Lower lobe of right lung (tissue), 2 donors: ENCODE results near the gene TBC1D8. TPM values are rescaled to one million over a fixed set of nuclear protein-coding genes. Genes with fewer than 3 reads are reported as not detected.

Experiments
- ATAC-seq, 2 donors: fragments of 200-7000 bp; cut with Tn5 transposase; one replicate each; pipeline ENCODE4 v1.9.1; 2020 to 2022; ENCODE audit warnings: mild to moderate bottlenecking in 2 of 2, moderate library complexity in 2 of 2
- DNase-seq: peaks from one replicate; pipeline ENCODE4 v3.0.0-alpha.2; 2020
- H3K27ac ChIP-seq: fragments of 200-600 bp; one replicate; pipeline ENCODE4 v1.8.0; 2022
- H3K27me3 ChIP-seq: fragments of 200-600 bp; one replicate; pipeline ENCODE4 v1.8.0; 2022; ENCODE audit warnings: low read depth
- H3K36me3 ChIP-seq: fragments of 200-600 bp; one replicate; pipeline ENCODE4 v1.8.0; 2022; ENCODE audit warnings: mild to moderate bottlenecking
- H3K4me1 ChIP-seq: fragments of 200-600 bp; one replicate; pipeline ENCODE4 v1.8.0; 2022
- H3K4me3 ChIP-seq: fragments of 200-600 bp; one replicate; pipeline ENCODE4 v1.8.0; 2022; ENCODE audit warnings: mild to moderate bottlenecking
- H3K9me3 ChIP-seq: fragments of 200-600 bp; one replicate; pipeline ENCODE4 v1.8.0; 2022
- intact Hi-C: fragments of 100-400 bp; cut with DNase I; formaldehyde crosslinking; loops from one replicate; pipeline ENCODE4 v1.11.0; 2022
- total RNA-seq: library from RNA; stranded (reverse); fragmentation: NEBNext Ultra II Directional; extraction: Animal tissue kit (Norgen Biotek cat#: 25700); gene quantifications from one replicate; pipeline ENCODE4 v1.2.1, GENCODE V29; 2021
- TF ChIP-seq, protein P1 (sequence below): fragments of 200-600 bp; IDR thresholded peaks from one replicate; pipeline ENCODE4 v1.8.0; 2022; ENCODE audit warnings: antibody characterized with exemption, mild to moderate bottlenecking
- donor health status: DM: no; HTN: yes; CAD: no; lungs with severe emphysema.

The TBC1D8 gene
- total RNA-seq, 1 donor from 2014 or later: 30.2 TPM

DNA sequence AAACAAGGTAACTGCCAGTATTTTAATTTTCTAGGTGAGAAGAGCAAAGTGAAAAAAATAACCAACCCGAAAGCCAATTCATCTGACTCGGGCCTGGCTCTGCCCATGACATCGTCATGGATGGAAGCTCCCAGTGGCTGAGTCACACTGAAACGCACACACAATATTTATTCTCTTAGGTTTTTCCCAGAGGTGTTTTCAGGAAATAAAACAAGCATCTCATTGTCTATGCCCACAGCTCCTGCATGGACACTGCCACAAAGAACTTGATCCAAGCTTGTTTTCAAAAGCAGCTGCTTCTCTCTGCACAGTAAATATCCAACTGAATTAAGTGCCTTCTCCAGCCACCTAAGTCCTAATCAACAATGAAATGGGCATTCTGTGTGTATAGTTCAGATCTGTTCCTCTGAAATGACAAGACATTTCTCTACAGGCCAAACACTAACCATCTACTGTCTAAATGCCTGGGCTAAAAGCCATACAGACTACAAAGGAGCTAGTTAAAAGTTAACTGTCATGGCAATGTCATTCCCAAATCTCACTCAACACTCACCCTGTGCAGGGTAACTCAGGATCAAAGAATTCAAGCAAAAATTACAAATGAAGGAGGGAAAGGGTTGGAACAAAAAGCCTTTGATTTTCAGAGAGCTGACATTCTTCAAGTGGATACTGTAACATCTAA is 86.2 kb downstream of the TBC1D8 start:
- H3K27ac ChIP-seq: no peak overlapping the region
- intact Hi-C loops: no loop called here
- H3K4me1 ChIP-seq: peaks cover 10% of the 10 kb centered on the region
- H3K4me3 ChIP-seq: no peak overlapping the region
- no peaks in the 10 kb centered on the region for H3K9me3 ChIP-seq
- TF ChIP-seq, protein P1, sequence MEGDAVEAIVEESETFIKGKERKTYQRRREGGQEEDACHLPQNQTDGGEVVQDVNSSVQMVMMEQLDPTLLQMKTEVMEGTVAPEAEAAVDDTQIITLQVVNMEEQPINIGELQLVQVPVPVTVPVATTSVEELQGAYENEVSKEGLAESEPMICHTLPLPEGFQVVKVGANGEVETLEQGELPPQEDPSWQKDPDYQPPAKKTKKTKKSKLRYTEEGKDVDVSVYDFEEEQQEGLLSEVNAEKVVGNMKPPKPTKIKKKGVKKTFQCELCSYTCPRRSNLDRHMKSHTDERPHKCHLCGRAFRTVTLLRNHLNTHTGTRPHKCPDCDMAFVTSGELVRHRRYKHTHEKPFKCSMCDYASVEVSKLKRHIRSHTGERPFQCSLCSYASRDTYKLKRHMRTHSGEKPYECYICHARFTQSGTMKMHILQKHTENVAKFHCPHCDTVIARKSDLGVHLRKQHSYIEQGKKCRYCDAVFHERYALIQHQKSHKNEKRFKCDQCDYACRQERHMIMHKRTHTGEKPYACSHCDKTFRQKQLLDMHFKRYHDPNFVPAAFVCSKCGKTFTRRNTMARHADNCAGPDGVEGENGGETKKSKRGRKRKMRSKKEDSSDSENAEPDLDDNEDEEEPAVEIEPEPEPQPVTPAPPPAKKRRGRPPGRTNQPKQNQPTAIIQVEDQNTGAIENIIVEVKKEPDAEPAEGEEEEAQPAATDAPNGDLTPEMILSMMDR: no peak
- H3K27me3 ChIP-seq: no peaks in the 10 kb centered on the region
- H3K36me3 ChIP-seq: no peaks in the 10 kb centered on the region
- DNase-seq (no peak), ATAC-seq (no peak)

DNA sequence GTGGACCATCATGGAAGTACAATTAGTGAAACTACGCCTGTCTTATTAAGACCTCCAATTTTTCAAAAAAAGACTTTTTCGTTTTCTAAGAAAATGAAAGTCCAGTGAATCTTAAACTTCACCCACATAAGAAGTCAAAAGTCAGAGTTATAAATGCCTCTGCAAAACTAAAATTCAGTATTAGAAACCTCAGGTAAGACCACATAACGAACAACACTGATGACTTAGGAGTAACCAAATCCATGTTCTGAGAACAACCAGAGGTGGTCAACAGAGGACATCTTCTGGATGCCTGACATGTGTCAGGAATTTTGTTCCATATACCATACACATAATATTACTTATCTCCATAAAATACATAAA is 86.7 kb downstream of the TBC1D8 start:
- H3K27me3 ChIP-seq: no peaks in the 10 kb centered on the region
- H3K4me1 ChIP-seq: peaks cover 10% of the 10 kb centered on the region
- H3K4me3 ChIP-seq: no peak overlapping the region
- H3K36me3 ChIP-seq: no peaks in the 10 kb centered on the region
- intact Hi-C loops: no loop called here
- DNase-seq (no peak), ATAC-seq (no peak)
- no peaks in the 10 kb centered on the region for H3K9me3 ChIP-seq
- no peak overlapping the region for H3K27ac ChIP-seq
- TF ChIP-seq, protein P1: no peak

DNA sequence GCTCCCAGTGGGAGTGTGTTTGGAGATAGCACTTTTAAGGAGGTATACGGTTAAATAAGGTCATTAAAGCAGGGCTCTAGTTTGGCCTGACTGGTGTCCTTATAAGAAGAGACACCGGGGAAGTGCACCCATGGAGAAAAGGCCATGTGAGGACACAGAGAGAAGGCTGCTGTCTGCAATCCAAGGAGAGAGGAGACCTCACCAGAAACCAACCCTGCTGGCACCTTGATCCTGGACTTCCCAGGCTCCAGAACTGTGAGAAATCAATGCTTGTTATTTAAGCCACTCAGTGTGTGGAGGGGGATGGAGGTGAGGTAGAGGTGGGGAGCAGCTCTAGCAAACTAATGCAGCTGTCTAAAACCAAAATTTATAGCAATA is 87.1 kb downstream of the TBC1D8 start:
- ATAC-seq (no peak), DNase-seq (no peak)
- intact Hi-C loops: no loop called here
- Histone ChIP-seq H3K4me3 (no peak overlapping the region), H3K36me3 (peaks cover 1% of the 10 kb centered on the region), H3K9me3 (no peaks in the 10 kb centered on the region), H3K27ac (no peak overlapping the region), H3K27me3 (no peaks in the 10 kb centered on the region), H3K4me1 (peaks cover 10% of the 10 kb centered on the region)
- TF ChIP-seq, protein P1: no peak

DNA sequence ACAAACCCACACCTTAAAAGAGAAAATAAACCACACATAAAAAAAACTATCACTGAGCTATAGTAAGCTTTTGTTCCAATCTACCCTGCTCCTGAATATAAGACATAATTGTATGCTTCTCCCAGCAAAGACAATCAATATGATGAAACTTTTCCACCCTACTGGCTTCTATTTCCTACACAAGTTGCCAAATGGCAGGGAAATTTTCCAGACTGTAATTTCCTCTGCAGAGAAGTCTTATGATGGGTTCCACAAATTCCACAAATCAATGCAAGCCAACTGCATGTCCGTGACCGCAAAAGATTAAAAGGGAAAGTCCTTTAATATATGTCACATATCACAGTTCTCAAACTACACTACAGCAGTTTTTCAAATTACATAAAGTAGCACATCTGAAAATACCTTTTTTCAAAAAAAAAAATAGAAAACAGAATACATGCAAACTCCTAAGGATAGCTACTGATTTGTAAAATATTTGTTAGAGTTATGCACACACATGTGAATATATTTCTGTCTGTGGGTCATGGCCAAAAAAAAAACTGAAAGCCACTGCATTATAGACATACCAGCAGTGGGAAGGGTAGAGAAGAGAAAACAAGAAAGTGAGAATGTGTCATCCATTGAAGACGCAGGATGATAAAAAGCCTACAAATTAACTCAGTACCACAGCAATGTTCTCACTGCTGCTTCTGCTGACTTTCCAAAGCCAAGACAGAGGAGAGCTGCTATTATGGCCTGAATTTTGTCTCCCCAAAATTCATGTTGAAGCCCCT is 87.6 kb downstream of the TBC1D8 start:
- intact Hi-C loops: no loop called here
- ATAC-seq: no peak
- no peak for DNase-seq
- Histone ChIP-seq H3K4me3 (no peak overlapping the region), H3K4me1 (peaks cover 10% of the 10 kb centered on the region), H3K27me3 (no peaks in the 10 kb centered on the region), H3K27ac (no peak overlapping the region), H3K36me3 (peaks cover 7% of the 10 kb centered on the region), H3K9me3 (no peaks in the 10 kb centered on the region)
- TF ChIP-seq, protein P1: no peak

DNA sequence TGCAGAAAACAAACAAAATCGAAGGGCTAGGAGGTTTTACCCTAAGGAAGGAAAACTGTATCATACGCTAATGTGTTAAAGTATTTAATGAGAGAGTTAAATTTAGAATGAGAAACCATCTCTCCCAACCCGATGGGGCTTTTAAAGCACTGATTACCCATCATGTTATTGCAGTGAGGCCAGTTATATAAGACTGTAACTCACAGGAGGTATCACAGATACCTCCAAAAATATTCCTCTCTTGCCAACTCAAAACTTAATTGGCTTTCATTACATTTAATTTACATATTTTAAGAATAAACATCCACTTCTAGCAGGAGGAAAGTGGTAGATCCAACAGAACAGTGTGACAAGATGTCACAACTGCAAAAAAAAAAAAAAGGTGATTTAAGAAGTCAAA is 92.8 kb downstream of the TBC1D8 start:
- peaks cover 10% of the 10 kb centered on the region for H3K4me1 ChIP-seq
- no peaks in the 10 kb centered on the region for H3K9me3 ChIP-seq
- no peak for DNase-seq
- TF ChIP-seq, protein P1: no peak
- no peaks in the 10 kb centered on the region for H3K27me3 ChIP-seq
- intact Hi-C loops: no loop called here
- no peak for ATAC-seq
- no peak overlapping the region for H3K27ac ChIP-seq
- peaks cover 31% of the 10 kb centered on the region for H3K36me3 ChIP-seq
- no peak overlapping the region for H3K4me3 ChIP-seq
